HG03354 (cell line): Measurements from ENCODE around the gene POU2F1.
"Not testable (repeated sequence)": the region's sequence is repeated elsewhere in the genome, so short reads cannot be mapped to it uniquely, and the experiment has no call there.

Experiments
- ATAC-seq: cut with Tn5 transposase; IDR thresholded peaks from one replicate; pipeline ENCODE4 v1.9.1; 2021; ENCODE audit warnings: mild to moderate bottlenecking; ENCODE audit not compliant: unreplicated experiment, poor library complexity, severe bottlenecking

Gene POU2F1

GRCh38 chr1:167298325-167298724 lies 77.6 kb downstream of the POU2F1 start:
- ATAC-seq = no peak

GRCh38 chr1:167301355-167301754 lies 80.7 kb downstream of the POU2F1 start:
- ATAC-seq = peak; percentile 79

- ATAC-seq = no peak
These were observed 83.5 kb downstream of the POU2F1 start for GRCh38 chr1:167304165-167304564.

DNA sequence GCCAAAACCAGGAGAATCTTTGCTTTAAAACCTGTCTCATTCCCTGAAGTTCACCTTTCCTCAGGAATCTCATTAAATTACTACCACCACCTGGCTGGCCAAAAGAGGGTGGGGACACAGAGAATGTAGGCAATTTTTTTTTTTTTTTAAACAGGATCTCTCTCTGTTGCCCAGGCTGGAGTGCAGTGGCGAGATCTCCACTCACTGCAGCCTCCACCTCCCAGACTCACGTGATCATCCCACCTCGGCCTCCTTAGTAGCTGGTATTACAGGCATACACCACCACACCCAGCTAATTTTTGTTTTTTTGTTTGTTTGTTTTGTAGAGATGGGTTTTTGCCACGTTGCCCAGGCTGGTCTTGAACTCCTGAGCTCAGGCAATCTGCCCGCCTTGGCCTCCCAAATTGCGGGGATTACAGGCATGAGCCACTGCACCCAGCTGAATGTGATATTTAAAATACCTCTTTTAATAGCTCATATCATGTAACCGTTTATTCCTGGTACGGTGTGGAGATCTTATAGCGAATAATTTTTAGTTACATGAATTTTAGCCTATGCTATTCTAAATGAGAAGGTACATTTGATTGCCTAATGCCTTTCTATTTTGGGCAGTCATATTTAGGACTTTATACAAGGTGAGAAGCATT lies 84.5 kb downstream of the POU2F1 start:
- ATAC-seq = no peak

DNA sequence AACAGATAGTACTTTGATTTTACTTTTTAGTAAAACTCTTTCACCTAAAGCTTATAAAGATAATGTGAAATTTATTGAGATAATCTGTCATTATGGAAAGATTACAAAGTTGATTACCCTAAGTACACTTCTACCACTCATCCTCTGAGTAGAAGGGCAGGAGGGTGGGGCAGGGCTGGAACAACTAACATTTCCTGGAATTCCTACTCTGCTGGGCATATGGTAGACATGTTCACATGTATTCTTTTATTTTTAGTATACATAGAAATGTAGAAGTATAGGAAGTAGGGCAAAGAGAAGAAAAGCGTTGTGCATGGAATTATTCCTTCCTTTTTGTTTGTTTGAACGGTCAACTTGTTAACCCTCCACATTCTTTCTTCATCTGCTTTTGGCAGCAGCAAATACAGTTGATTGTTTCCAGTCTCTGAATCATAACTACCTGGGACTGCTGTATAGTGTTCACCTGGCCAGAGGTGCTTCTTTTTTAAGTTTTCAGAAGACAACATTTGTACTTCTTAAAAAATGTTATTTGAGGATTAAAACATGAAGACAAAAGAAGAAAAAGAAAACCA lies 85.1 kb downstream of the POU2F1 start:
- no peak for ATAC-seq

DNA sequence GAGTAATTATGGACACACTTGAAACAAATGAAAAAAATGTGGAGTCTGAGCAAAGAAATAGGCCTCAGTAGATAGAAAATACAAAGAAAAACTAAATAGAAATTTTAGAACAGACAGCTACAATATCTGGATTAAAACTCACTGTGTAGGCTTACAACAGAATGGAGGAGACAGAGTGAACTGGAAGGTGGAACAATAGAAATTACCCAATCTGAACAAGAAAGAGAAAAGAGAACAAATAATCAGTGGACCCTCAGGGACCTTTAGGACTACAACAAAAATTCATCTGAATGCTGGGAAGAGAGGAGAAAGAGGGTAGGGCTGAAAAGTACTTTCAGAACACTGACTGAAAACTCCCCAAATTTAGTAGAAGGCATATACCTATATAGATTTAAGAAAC lies 90.0 kb downstream of the POU2F1 start:
- no peak for ATAC-seq

GRCh38 chr1:167312871-167313270 lies 92.2 kb downstream of the POU2F1 start:
- no peak for ATAC-seq

DNA sequence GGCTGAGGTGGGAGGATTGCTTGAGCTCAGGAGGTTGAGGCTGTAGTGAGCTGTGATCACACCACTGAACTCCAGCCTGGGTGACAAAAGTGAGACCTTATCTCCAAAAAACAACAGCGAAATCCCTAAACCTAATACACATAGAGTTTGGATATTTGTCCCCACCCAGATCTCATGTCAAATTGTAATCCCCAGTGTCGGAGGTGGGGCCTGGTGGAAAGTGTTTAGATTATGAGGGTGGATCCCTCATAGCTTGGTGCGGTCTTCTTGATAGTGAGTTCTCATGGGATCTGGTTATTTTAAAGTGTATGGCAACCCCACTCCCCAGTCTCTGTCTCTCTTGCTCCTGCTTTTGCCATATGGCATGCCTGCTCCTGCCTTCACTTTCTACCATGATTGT lies 94.0 kb downstream of the POU2F1 start:
- no peak for ATAC-seq

- ATAC-seq = no peak
These were observed 96.8 kb downstream of the POU2F1 start for GRCh38 chr1:167317463-167317862.

DNA sequence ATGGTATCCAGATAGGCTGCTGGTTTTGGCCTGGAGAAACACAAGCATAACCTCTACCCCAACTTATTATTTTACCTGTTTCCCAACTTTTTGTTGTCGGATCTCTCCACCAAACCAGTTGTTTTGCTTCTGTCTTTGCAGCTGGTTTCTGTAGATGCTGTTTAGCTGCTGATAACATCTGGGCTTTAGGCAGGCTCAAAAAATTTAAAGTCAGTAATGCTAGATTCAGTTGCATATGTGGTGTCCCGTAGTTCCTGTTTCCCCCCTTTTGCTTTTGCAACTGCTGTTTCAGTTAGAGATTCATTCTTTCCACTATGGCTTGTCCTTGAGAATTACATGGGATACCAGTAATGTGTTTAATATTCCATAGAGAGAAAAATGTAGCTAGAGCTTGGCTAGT lies 98.5 kb downstream of the POU2F1 start:
- not testable (repeated sequence) for ATAC-seq

DNA sequence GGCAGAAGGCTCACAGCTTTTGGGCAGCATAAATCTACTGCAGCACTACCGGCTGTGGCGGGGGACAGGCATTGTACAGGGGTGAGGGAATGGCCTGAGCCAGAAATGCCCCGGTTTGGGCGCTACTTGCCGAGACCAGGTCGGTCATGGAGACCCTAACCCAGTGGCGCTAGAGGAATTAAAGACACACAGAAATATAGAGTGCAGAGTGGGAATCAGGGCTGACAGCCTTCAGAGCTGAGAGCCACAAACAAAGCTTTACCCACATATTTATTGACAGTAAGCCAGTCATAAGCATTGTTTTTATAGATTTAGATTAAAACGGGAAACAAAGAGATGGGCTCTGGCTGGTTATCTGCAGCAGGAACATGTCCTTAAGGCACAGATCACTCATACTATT lies 101.8 kb downstream of the POU2F1 start:
- no peak for ATAC-seq

DNA sequence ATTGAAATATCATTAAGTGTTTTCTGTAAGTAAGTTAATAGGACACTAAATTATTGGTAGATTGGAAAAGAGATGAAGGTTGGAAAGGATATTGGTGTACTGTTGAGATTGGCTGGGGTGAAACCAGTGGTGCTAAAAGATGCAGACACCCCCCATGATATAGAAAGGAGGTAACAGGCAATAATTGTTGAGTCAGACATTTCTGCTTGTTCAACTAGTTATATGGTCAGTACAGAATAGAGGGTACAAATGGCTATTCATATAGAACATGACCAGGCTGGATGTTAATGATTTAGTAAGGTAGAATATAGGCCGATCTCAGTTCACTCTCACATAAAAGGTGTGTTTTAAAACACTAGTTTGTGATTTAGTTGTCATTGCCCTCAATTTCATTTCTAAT lies 104.5 kb downstream of the POU2F1 start:
- ATAC-seq = no peak

DNA sequence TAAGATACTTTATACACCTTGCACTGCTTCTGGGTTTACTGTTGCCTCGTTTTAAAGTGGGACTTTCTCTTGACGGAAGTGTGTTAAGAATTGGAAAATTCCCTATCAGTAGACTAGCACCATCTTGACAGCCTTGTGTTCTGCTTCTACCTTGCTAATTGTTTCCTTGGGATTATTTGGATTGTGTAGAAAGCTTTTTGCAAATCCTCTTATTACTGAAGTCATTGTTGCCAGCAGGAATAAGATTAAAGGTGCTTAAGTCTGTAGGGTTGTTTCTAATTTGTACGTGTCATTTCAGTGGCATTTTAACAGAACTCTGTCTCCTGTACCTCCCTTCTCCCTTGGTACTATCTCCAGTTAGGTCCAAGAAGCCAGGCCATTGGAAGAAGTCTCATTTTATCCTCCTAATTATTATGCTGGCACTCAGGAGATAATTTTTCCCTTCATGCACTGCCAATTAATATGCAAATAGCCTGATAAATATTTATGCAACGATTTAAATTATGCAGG lies 107.7 kb downstream of the POU2F1 start:
- ATAC-seq = peak; percentile 9

GRCh38 chr1:167328816-167329483 lies 108.3 kb downstream of the POU2F1 start:
- ATAC-seq = peak; percentile 75

DNA sequence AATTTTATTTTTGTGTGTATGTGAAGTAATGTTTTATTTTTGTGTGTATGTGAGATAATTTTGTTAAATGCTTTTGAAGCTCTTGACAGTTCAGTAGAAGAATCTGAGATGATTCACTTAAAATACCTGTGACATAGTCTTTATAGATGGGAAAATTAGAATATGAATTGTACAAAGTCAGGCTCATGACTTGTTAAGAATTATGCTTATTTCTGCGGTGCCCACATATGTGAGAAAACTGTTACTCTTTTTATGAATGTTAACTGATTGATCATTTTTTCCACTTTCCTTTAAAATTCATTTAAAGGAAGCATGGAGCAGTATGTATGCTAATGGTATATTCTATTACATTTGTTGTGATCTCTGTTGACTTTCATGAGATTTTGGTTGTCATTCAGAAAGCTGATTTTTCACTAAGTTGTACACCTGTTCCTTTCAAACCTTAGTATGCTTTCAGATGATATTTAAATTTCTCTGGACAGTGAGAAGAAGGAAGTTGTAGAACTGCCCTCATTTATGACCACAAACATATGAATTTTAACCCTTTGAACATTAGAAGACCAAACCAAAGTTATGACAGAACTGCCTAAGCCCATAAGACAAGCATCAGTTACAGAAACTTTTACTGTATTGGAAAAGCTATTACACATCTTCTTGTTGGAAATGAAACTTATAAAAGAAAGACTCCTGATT lies 110.1 kb downstream of the POU2F1 start:
- ATAC-seq = peak; percentile 42

DNA sequence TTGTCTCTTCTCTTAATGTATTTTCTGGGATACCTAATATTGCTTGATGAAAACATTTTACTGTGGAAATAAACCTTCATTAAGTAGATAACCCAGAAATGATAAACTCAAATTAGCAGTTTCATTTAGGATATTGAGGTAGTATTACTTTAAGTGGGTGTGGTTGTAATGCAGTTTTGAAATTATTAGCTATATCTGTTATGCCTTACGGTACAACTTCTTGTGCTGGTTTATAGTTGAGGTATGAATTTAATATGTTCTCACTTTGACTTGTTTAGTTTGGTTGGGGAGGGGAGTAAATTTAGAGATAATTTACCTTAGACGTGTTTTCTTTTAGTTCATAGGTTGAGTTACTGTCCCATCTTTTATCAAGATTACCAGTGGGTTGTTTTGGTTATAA lies 111.0 kb downstream of the POU2F1 start:
- no peak for ATAC-seq

- no peak for ATAC-seq
These were observed 111.8 kb downstream of the POU2F1 start for GRCh38 chr1:167332503-167332902.

- ATAC-seq = no peak
These were observed 112.4 kb downstream of the POU2F1 start for GRCh38 chr1:167333124-167333523.

DNA sequence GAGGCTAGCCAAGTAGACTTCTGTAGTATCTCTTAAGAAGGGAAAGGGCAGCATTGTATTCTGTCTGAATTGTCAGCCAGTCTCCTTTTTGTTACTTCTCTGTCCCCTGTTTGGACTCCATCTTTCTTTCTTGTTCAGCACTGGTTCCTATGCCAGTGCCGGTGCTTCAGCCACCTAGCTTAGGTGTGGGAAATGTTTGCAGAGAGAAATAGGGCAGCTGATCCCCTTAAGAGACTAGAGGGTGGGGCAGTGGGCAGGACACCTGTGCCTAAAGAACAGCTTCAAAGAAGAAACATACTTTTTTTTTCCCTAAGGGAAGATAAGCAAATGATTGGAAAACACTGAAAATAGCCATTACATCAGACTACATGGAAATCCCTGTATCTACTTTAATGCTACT lies 113.0 kb downstream of the POU2F1 start:
- no peak for ATAC-seq

DNA sequence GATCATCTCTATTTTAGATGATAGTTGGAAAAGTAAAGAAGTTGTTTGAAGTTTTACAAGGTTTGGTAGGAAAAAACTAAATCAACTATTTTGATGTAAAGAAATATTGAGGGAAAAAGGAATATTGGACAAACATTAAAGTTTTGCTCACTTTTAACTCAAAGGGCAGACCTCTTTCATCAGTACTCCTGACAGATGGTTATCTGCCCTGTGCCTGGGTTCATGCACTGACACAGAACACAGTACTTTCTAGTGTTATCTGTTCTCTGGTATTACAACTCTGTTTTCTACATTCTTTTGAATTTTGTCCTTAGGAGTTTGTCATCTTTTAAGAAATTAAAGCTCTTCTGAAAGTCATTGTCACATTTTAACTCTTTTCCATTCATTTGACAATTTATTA lies 118.7 kb downstream of the POU2F1 start:
- ATAC-seq = no peak

DNA sequence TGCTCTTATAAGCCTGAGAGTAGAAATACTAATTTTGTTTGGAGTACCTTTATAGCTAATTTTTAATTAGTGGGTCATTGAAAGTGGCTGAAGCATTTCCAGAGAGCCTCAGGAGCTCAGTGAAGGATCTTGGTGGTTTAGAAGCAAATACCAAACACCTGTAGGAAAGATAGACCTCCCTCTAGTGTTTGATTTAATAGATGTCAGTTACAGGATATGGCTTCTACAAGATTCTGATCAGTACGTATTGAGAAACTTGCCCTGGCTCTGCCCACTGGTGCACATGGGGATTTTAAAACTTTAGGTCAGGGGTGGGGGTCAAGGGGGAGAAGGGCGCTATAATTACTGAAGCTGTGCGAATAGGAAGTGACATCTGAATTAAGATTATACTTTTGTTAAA lies 122.2 kb downstream of the POU2F1 start:
- peak; percentile 72 for ATAC-seq
